Muscle layer of colon (tissue), 2 donors: Measurements from ENCODE around the gene PECR.

Experiments used
- H3K27ac ChIP-seq: one replicate; pipeline ENCODE4 v1.7.0; 2013; ENCODE audit warnings: low read depth, mild to moderate bottlenecking, low read length, moderate library complexity
- H3K27me3 ChIP-seq, 2 donors: one replicate each; pipeline ENCODE4 v1.7.0; 2013; ENCODE audit warnings: low read length in 2 of 2, mild to moderate bottlenecking in 2 of 2; ENCODE audit not compliant: insufficient read depth in 2 of 2, control insufficient read depth in 1 of 2
- H3K36me3 ChIP-seq: one replicate; pipeline ENCODE4 v1.7.0; 2013; ENCODE audit warnings: mild to moderate bottlenecking, low read length; ENCODE audit not compliant: insufficient read depth
- H3K4me1 ChIP-seq: one replicate; pipeline ENCODE4 v1.7.0; 2013; ENCODE audit warnings: mild to moderate bottlenecking, low read length; ENCODE audit not compliant: insufficient read depth
- H3K4me3 ChIP-seq, 2 donors: one replicate each; pipeline ENCODE4 v1.7.0; 2013; ENCODE audit warnings: low read length in 2 of 2, low read depth in 1 of 2, mild to moderate bottlenecking in 1 of 2, moderate library complexity in 1 of 2
- H3K9ac ChIP-seq: one replicate; pipeline ENCODE4 v1.7.0; 2013; ENCODE audit warnings: low read length
- H3K9me3 ChIP-seq: one replicate; pipeline ENCODE4 v1.7.0; 2013; ENCODE audit warnings: mild to moderate bottlenecking, low read length
- donor health status: abdominal sarcoma.
- donor health status: Adenocarcinoma of cecum.

Gene PECR

DNA sequence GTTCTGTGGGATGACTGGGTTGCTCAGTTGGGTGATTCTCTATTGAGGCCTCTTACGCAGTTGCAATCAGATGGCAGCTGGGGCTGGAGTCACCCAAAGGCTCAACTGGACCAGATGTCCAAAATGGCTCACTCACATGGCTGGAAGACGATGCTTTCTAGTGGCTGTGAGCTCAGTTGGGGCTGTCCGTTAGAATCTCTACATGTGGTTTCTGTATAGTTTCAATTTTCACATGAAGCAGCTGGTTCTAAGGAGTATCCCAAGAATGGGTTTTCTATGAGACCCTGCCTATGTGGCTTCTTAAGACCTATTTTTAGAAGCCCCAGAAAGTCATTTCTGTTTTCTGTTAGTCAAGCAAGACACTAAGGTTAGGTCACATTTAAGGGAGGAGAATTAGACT lies 32.0 kb upstream of the PECR start:
- H3K27ac ChIP-seq, result no peak overlapping the region
- no peak overlapping the region for H3K9ac ChIP-seq
- peaks cover 56% of the 10 kb centered on the region for H3K36me3 ChIP-seq
- no peak overlapping the region for H3K4me3 ChIP-seq
- H3K4me1 ChIP-seq, result peaks cover 33% of the 10 kb centered on the region
- no peaks in the 10 kb centered on the region for H3K9me3 ChIP-seq
- no peaks in the 10 kb centered on the region for H3K27me3 ChIP-seq

DNA sequence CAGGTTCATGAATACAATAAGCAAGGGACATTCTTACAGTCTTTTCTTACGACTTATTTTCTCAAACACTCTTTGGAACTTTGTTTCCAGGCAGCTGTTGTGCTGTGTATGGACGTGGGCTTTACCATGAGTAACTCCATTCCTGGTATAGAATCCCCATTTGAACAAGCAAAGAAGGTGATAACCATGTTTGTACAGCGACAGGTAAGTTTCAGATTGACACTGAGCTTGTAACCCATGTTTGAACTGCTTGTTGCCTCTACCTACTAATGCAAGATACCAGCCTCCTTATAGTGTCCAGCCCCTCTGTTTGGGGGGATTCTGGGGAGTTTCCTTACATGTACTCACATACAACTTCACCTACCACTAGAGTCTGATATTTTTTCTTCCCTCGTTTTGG lies 31.3 kb upstream of the PECR start:
- H3K4me1 ChIP-seq, result peaks cover 33% of the 10 kb centered on the region
- no peaks in the 10 kb centered on the region for H3K27me3 ChIP-seq
- H3K27ac ChIP-seq, result no peak overlapping the region
- no peak overlapping the region for H3K4me3 ChIP-seq
- H3K9me3 ChIP-seq, result no peaks in the 10 kb centered on the region
- H3K36me3 ChIP-seq, result peaks cover 50% of the 10 kb centered on the region
- no peak overlapping the region for H3K9ac ChIP-seq

DNA sequence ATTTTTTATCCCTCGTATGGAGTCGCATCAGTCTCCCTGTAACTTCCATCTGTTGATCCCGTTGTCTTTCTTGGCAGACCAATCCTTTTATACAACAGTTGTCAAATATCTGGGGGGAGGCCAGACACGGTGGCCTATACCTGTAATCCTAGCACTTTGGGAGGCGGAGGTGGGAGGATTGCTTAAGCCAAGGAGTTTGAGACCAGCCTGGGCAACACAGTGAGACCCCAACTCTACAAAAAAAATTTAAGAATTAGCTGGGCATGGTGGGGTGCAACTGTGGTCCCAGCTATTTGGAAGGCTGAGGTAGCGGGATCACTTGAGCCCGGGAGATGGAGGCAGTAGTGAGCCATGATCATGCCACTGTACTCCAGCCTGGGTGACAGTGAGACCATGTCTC lies 29.5 kb upstream of the PECR start:
- Histone ChIP-seq H3K36me3 (peaks cover 39% of the 10 kb centered on the region), H3K4me1 (peaks cover 33% of the 10 kb centered on the region), H3K9ac (no peak overlapping the region)

DNA sequence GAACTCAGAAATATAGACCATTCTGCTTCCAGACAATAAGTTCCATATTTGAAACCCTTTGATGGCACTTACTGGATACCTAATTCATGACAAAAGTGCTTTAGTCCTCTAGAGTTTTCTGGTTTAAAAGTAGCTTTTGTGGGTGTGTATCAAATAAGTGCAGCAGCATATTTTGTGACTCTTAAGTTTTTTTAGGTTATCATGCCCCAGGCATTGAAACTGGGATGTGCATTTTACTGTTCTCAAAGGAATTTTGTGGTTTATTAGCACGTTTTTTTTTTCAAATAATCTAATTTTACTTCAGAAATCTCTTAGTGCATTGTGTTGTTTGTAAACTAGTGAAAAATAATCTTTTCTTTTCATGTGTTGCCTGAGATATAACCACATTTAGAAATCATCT lies 29.0 kb upstream of the PECR start:
- Histone ChIP-seq H3K27me3 (no peaks in the 10 kb centered on the region), H3K4me3 (peak overlapping the region in 1 of 2 donors; percentile 99), H3K9ac (peak overlapping the region; percentile 99), H3K4me1 (peaks cover 33% of the 10 kb centered on the region), H3K36me3 (peaks cover 39% of the 10 kb centered on the region), H3K27ac (no peak overlapping the region), H3K9me3 (no peaks in the 10 kb centered on the region)

More for the DNA sequence above, 29.5 kb upstream of the PECR start:
- no peak overlapping the region for H3K27ac ChIP-seq
- no peaks in the 10 kb centered on the region for H3K27me3 ChIP-seq
- H3K9me3 ChIP-seq, result no peaks in the 10 kb centered on the region
- no peak overlapping the region for H3K4me3 ChIP-seq

DNA sequence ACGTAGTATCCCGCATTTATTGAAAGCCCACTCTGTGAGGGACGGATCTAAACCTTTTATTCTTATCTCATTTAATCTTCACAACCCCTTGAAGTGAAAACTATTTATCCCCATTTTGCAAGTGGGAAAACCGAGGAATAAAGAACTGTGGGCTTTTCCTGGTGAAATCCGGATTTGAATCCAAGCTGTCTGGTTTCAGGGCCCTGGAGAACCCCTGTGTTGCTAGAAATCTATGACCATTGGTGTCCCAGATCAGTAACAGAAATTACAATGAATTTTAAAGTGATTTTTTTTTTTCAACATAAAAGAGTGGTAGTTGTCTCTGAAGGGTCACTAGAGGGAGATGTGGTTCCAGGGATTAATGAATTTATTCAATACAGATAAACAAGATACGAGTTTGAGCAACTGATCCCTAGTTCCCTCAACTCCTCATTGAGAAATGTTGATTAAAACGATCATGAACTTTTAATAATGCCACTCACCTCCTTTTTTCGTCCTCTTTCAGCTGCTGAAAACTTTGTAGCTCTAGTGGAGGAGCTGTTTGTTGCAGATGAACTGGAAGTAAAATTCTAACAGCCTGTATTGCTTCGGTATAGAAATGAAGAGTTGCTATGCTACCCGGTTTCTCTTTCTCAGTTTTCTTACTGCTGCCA lies 28.5 kb upstream of the PECR start:
- Histone ChIP-seq H3K4me3 (peak overlapping the region; percentile 76 to 99), H3K27ac (peak overlapping the region; percentile 88), H3K9me3 (no peaks in the 10 kb centered on the region), H3K9ac (peak overlapping the region; percentile 99), H3K4me1 (peaks cover 33% of the 10 kb centered on the region), H3K36me3 (peaks cover 39% of the 10 kb centered on the region), H3K27me3 (no peaks in the 10 kb centered on the region)

DNA sequence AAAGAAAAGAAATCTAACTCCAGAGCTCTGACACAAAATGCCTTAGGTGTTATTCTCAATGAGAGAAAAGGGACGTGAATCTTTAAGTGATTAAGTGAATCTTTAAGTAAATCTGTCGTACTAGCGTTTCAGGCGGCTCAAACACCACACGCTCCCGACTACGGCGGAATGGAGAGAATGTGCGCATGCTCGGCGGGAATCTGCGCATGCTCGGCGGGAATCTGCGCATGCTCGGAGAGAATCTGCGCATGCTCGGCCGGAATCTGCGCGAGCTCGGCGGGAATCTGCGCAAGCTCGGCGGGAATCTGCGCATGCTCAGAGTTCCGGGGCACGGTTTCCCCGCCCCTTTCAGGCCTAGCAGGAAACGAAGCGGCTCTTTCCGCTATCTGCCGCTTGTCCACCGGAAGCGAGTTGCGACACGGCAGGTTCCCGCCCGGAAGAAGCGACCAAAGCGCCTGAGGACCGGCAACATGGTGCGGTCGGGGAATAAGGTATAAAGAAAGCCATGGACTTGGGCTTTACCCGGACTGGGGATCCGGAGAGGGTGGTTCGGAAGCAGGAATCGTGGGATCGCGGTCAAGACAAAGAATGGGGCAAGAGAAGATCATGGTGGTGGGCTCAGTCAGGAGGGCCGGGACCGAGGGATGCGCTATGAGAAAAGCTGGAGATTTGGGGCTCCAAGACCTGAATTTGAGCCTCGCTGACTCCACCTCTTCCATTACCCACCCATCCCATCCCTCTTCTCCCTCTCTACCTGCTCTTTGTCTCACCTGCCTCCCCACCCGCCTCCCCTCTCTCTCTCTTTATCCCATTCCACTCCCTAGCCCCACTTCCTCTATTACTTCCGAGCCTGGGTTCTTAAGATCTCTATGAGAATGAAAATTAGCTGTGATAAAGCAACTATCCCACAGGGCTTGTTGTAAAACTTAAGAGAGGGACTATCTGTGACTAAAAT lies 27.6 kb upstream of the PECR start, which contains the start of gene XRCC5:
Gene XRCC5, plus strand, starts transcription at position 382 of the 955 bp plus-strand sequence. Its CDS starts 89 bp downstream, at position 471.
- peaks cover 29% of the 10 kb centered on the region for H3K4me1 ChIP-seq
- H3K9ac ChIP-seq, result peak within 1 kb of the TSS; percentile 99
- peak within 1 kb of the TSS; percentile 76 to 99 for H3K4me3 ChIP-seq
- H3K27me3 ChIP-seq, result no peaks in the 10 kb centered on the region
- H3K9me3 ChIP-seq, result no peaks in the 10 kb centered on the region
- peak within 1 kb of the TSS; percentile 88 for H3K27ac ChIP-seq
- H3K36me3 ChIP-seq, result peaks cover 38% of the 10 kb centered on the region

DNA sequence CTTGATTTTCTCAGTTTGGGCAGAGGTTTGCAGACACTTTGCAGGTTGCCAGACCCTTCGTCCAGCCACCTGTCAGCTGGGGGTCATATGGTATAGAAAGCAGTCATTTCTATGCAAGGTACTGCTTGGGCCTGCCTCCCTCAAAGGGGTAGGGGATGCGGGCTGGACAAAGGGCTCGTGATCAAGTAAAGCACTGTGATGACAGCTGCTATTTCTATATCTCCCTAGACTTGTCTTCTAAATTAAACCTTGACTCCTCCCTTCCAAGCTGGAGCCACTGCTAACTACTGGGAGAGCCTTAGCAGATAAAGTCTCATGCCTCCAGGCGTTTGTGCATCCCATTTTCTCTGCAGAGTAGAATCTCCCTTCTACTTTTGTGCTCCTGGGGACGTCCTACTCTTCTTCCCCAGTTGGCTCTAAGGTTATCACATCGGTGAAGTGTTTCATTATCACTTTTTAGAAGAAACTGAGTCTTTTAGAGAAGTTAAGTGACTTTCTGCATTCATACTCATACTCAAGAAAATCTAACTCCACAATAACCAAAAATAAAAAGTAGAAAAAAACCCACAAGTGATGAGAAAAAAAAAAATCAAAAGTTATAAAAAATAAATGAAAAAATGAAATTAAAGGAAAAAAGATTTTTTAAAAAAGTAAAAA lies 26.8 kb upstream of the PECR start:
- Histone ChIP-seq H3K4me3 (peak overlapping the region in 1 of 2 donors; percentile 28), H3K27me3 (no peaks in the 10 kb centered on the region), H3K9ac (no peak overlapping the region), H3K9me3 (no peaks in the 10 kb centered on the region), H3K36me3 (peaks cover 30% of the 10 kb centered on the region), H3K4me1 (peaks cover 25% of the 10 kb centered on the region), H3K27ac (no peak overlapping the region)

DNA sequence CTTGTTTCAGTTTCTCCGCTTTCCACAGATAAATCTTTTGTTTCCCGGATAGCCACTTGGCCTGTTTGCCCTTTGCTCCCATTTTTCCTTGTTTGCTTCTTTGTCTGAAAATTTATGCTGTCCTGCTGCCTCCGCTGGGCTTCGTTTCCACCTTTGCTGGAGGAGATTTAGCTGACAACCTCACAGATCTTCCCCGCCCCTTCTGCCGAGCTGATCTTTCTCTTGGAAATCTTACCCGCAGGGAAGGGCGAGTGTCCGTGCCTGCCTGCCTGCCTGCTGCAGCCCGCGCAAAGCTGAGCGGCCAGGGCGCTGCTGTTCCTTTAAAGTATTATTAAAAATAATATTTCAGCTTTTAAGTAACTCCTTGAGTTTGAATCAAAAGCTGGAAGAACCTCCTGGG lies 26.2 kb upstream of the PECR start:
- H3K27ac ChIP-seq, result no peak overlapping the region
- H3K27me3 ChIP-seq, result no peaks in the 10 kb centered on the region
- H3K9ac ChIP-seq, result no peak overlapping the region
- H3K36me3 ChIP-seq, result peaks cover 23% of the 10 kb centered on the region
- no peaks in the 10 kb centered on the region for H3K9me3 ChIP-seq
- peaks cover 25% of the 10 kb centered on the region for H3K4me1 ChIP-seq
- H3K4me3 ChIP-seq, result no peak overlapping the region

DNA sequence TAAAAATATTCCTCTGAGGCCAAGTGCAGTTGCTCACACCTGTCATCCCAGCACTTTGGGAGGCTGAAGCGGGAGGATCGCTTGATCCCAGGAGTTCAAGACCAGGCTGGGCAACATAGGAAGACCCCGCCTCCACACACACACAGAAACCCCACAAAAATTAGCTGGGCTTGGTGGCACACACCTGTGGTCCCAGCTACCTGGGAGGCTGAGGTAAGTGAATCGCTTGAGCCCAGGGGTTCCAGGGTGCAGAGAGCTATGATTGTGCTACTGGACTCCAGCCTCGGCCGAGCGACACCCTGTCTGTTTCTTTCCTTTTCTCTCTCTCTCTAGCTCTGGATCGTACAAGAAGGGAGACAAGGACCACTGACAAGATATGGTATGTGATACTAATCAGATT lies 25.7 kb upstream of the PECR start:
- Histone ChIP-seq H3K9me3 (no peaks in the 10 kb centered on the region), H3K4me3 (no peak overlapping the region), H3K27ac (no peak overlapping the region), H3K36me3 (peaks cover 19% of the 10 kb centered on the region), H3K27me3 (no peaks in the 10 kb centered on the region), H3K4me1 (peaks cover 25% of the 10 kb centered on the region), H3K9ac (no peak overlapping the region)

DNA sequence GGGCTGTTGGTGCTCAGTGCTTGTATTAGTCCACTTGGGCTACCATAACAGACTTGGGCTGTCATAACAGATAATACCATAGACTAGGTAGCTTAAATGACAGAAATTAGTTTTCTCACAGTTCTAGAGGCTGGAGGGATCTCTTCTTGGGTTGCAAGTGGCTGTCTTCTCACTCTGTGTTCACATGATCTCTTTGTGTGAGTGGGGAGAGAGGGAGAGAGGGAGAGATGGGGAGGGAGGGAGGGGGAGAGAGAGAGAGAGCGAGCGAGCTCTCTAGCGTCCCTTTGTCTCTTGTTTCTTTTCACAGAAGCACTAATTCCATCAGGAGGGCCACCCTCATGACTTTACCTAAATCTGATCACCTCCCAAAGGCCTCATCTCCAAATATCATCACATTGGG lies 23.1 kb upstream of the PECR start:
- Histone ChIP-seq H3K27me3 (no peaks in the 10 kb centered on the region), H3K4me3 (no peak overlapping the region), H3K36me3 (no peaks in the 10 kb centered on the region), H3K27ac (no peak overlapping the region), H3K9ac (no peak overlapping the region), H3K4me1 (peaks cover under 1% of the 10 kb centered on the region), H3K9me3 (no peaks in the 10 kb centered on the region)

DNA sequence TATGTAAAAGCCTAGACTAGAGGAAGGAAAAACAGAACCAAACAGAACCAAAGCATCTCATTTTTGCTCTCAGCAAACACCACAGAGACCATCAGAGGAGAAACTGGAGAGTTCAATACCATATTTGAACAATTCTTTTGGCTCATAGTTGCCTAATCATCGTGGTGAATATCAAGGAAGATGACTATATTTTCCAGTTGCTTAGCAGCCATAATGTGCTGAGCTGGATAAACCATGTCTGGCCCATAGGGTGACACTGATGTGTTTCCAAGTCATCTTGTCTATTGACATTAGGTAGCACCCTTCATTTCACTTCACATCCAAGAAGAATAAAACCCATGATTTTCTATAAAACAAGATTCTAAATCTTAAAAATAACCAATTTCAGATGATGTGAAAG lies 21.6 kb upstream of the PECR start:
- Histone ChIP-seq H3K4me3 (no peak overlapping the region), H3K36me3 (no peaks in the 10 kb centered on the region), H3K27me3 (no peaks in the 10 kb centered on the region), H3K4me1 (no peaks in the 10 kb centered on the region), H3K9me3 (no peaks in the 10 kb centered on the region), H3K27ac (no peak overlapping the region), H3K9ac (no peak overlapping the region)
